T-helper 17 cell (primary cell): Measurements from ENCODE around the gene PAQR7. TPM values are rescaled to one million over a fixed set of nuclear protein-coding genes. Genes with fewer than 3 reads are reported as not detected.

Experiments
- ATAC-seq: fragments of 150-1000 bp; cut with Tn5 transposase; 2 replicates; pipeline ENCODE4 v1.10.0; 2021; ENCODE audit warnings: mild to moderate bottlenecking, moderate library complexity
- DNase-seq, 3 donors: peaks; one replicate each; pipeline versions ENCODE4 v3.0.0 to v3.0.0-alpha.2; 2020 to 2021
- H3K9me3 ChIP-seq: one replicate; pipeline ENCODE4 v1.7.0; 2013; ENCODE audit warnings: low read length, mild to moderate bottlenecking; ENCODE audit not compliant: control insufficient read depth, poor library complexity, severe bottlenecking
- H3K27ac Mint-ChIP-seq: one replicate; pipeline ENCODE4 v1.8.0; 2022; ENCODE audit warnings: mild to moderate bottlenecking, moderate library complexity, mixed read lengths
- H3K27me3 Mint-ChIP-seq: one replicate; pipeline ENCODE4 v1.8.0; 2022; ENCODE audit warnings: mixed read lengths
- H3K36me3 Mint-ChIP-seq: one replicate; pipeline ENCODE4 v1.8.0; 2022; ENCODE audit warnings: low read depth, mixed read lengths
- H3K4me1 Mint-ChIP-seq: one replicate; pipeline ENCODE4 v1.8.0; 2022; ENCODE audit warnings: mild to moderate bottlenecking, mixed read lengths
- H3K4me3 Mint-ChIP-seq: one replicate; pipeline ENCODE4 v1.8.0; 2022; ENCODE audit warnings: mild to moderate bottlenecking, moderate library complexity, mixed read lengths
- total RNA-seq, 4 donors: library from RNA in 2 of 4; stranded (reverse) in 2 of 4; gene quantifications; one replicate each; pipeline ENCODE4 v1.2.3 and lab custom pipeline; 2022 to 2026

PAQR7 gene
- total RNA-seq, 2 donors from 2014 or later, result 1.4 to 2.6 TPM

GRCh38 chr1:25895365-25895990 lies 20.0 kb upstream of the PAQR7 start:
- Mint-ChIP-seq H3K4me3 (no peak overlapping the region), H3K36me3 (no peaks in the 10 kb centered on the region), H3K27me3 (no peaks in the 10 kb centered on the region), H3K4me1 (peaks cover 7% of the 10 kb centered on the region), H3K27ac (peak overlapping the region; percentile 66)
- DNase-seq (peak; percentile 78 to 88 (median 82)), ATAC-seq (peak; percentile 100)
- H3K9me3 ChIP-seq, result no peaks in the 10 kb centered on the region

DNA sequence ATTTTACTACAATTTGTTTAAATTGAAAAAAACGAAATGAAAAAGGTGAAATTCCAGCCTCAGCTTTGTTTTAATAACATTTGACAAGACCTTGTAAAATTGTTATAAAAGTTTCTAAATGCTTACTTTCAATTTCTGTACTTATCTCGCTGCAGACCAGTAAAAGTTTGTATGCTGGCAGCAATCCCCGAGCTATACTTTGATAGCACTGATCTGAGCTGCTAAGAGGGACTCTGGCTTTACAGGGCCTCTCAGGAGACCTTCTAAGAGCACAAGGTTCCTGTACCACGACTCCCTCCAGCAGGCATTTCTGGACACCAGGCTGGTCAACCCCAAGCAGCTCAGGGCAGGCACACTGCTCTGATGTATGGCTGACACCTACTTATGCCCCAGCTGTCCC lies 17.6 kb upstream of the PAQR7 start:
- peaks cover 7% of the 10 kb centered on the region for H3K4me1 Mint-ChIP-seq
- no peaks in the 10 kb centered on the region for H3K36me3 Mint-ChIP-seq
- H3K27me3 Mint-ChIP-seq, result no peaks in the 10 kb centered on the region
- no peak for DNase-seq
- H3K9me3 ChIP-seq, result no peaks in the 10 kb centered on the region
- ATAC-seq, result no peak
- no peak overlapping the region for H3K4me3 Mint-ChIP-seq
- no peak overlapping the region for H3K27ac Mint-ChIP-seq

DNA sequence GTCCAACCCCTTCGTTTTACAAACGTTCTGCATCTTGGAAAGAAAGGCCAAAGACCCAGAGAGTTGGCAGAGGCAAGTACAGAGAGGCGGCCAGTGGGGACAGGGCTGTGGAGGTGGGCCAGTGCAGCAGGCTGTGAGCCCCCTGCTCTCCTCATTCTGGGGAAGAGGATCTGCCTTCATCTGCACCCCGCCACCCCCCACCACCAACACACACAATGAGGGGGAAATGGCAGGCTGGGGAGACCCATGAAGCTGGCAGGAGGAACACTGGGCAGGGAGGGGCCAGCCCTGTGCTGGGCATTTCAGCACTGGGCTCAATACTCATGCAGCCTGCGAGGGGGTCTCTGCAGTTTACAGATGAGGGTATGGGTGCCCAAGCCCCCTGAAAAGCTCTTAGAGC lies 16.1 kb upstream of the PAQR7 start:
- Mint-ChIP-seq H3K27ac (no peak overlapping the region), H3K4me3 (no peak overlapping the region), H3K4me1 (peaks cover 7% of the 10 kb centered on the region), H3K27me3 (no peaks in the 10 kb centered on the region), H3K36me3 (no peaks in the 10 kb centered on the region)
- ATAC-seq (no peak), DNase-seq (no peak)
- H3K9me3 ChIP-seq, result no peaks in the 10 kb centered on the region

DNA sequence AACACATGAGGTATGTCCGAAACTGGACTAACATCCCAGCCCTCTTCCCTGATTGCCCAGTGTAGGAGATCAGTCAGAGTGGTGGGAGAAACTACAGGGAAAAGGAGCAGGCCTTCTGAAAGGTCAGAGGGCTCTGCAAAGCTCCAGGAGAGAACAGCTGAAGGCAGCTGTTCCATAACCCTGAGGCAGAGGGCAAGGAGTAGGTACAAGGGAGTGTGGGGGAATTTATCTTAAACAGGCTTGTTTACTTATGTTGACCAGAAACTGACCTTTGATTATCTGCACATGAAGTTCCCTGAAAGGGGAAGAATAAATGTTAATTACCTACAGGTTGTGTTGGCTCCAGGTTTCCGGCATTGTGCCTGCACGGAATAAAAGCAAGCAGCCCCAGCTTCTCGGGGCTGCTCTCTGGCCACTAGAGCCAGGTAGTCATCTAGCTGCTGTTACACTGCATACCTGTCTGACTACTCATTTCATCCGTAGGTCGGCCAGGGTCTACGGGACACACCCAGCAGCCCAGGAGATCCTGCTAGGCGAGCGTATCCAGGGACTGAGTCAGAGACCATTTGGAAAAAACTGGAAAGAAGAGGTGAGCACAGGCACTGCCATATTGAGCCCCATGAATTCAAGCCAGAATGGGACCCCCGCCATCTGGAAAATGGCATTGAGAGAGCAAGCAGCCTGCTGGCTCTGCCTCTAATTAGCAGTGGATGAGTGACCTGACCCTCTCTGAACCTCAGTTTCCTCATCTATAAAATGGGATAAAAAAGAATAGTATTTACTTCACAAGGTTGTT lies 14.9 kb upstream of the PAQR7 start:
- H3K4me3 Mint-ChIP-seq, result no peak overlapping the region
- ATAC-seq (no peak), DNase-seq (no peak)
- H3K27me3 Mint-ChIP-seq, result no peaks in the 10 kb centered on the region
- peaks cover 6% of the 10 kb centered on the region for H3K4me1 Mint-ChIP-seq
- peaks cover 3% of the 10 kb centered on the region for H3K36me3 Mint-ChIP-seq
- H3K9me3 ChIP-seq, result no peaks in the 10 kb centered on the region
- H3K27ac Mint-ChIP-seq, result no peak overlapping the region

GRCh38 chr1:25889470-25889869 lies 14.0 kb upstream of the PAQR7 start:
- no peak overlapping the region for H3K27ac Mint-ChIP-seq
- peaks cover 3% of the 10 kb centered on the region for H3K36me3 Mint-ChIP-seq
- no peaks in the 10 kb centered on the region for H3K27me3 Mint-ChIP-seq
- no peak overlapping the region for H3K4me3 Mint-ChIP-seq
- DNase-seq (no peak), ATAC-seq (no peak)
- peaks cover 2% of the 10 kb centered on the region for H3K4me1 Mint-ChIP-seq
- no peaks in the 10 kb centered on the region for H3K9me3 ChIP-seq

DNA sequence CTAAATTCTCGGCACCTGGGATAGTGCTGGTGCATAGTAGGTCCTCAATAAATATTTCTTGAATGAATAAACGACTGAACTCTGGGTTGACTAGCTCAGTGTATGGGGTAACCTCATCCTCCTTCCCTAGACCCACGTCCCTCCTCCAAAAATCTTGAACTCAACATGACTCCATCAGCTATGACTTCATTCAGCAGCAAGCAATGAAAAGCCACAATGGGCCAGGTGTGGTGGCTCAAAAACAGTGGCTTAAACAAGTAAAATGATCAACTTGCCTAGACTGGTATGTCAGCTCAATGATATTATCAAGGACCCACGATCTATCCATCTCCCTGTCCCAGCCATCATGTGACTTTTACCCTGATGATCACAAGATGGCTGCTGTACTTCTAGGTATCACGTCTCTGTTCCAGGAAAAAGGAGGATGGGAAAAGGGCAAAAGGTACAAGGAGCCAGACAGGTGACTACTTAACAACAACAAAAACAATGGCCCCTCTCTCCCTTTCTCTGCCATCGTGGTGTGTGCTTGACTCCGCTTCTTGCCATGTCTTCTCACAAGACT lies 13.0 kb upstream of the PAQR7 start:
- peaks cover 3% of the 10 kb centered on the region for H3K36me3 Mint-ChIP-seq
- H3K9me3 ChIP-seq, result no peaks in the 10 kb centered on the region
- no peak overlapping the region for H3K27ac Mint-ChIP-seq
- no peak for DNase-seq
- H3K4me1 Mint-ChIP-seq, result peaks cover 2% of the 10 kb centered on the region
- no peak for ATAC-seq
- H3K27me3 Mint-ChIP-seq, result no peaks in the 10 kb centered on the region
- H3K4me3 Mint-ChIP-seq, result no peak overlapping the region

DNA sequence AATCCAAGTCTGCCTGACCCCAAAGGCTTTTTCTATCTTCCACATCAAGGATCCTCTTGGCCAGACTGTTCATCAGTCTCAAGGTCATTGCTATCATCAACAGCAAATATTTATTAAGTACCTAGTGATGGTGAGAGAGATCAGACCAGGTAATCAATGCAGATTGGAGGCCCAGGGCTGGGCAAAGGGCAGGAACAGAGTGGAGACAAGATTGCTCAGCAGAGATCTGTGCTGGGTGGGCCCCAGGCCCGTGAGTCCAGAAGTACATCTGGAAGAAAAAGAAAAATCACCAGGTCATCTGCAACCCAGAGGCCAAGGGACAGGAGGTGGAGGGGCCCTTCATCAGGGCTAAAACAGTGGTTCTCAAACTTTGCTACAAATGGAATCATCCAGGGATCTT lies 10.1 kb upstream of the PAQR7 start:
- H3K4me1 Mint-ChIP-seq, result peaks cover 2% of the 10 kb centered on the region
- ATAC-seq, result no peak

GRCh38 chr1:25881266-25881665 lies 5.8 kb upstream of the PAQR7 start:
- H3K4me3 Mint-ChIP-seq, result no peak overlapping the region
- DNase-seq (no peak), ATAC-seq (no peak)
- H3K27ac Mint-ChIP-seq, result no peak overlapping the region
- H3K36me3 Mint-ChIP-seq, result peaks cover 3% of the 10 kb centered on the region
- H3K4me1 Mint-ChIP-seq, result peaks cover 7% of the 10 kb centered on the region
- no peaks in the 10 kb centered on the region for H3K9me3 ChIP-seq
- no peaks in the 10 kb centered on the region for H3K27me3 Mint-ChIP-seq

More for the DNA sequence above, 10.1 kb upstream of the PAQR7 start:
- no peak overlapping the region for H3K4me3 Mint-ChIP-seq
- H3K9me3 ChIP-seq, result no peaks in the 10 kb centered on the region
- peaks cover 3% of the 10 kb centered on the region for H3K36me3 Mint-ChIP-seq
- no peaks in the 10 kb centered on the region for H3K27me3 Mint-ChIP-seq
- H3K27ac Mint-ChIP-seq, result no peak overlapping the region
- DNase-seq, result no peak

DNA sequence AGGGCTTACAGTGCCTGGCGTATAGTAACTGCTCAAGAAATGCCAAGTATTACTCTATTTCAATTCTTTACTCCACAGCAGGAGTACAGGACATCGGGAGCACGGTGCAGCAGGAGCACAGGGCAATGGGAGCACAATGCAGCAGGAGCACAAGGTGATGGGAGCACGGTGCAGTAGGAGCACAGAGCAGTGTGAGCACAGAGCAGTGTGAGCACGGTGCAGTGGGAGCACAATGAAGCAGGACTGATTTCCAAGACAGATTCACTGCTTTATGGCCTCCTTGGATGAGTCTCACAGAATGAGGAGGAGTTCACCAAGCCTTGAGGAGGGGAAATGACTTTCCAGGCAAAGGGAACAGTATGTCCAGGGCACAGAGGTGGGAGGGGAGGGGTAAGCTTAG lies 5.0 kb upstream of the PAQR7 start:
- no peaks in the 10 kb centered on the region for H3K27me3 Mint-ChIP-seq
- no peak overlapping the region for H3K27ac Mint-ChIP-seq
- H3K9me3 ChIP-seq, result no peaks in the 10 kb centered on the region
- no peak overlapping the region for H3K4me3 Mint-ChIP-seq
- ATAC-seq (no peak), DNase-seq (no peak)
- no peaks in the 10 kb centered on the region for H3K36me3 Mint-ChIP-seq
- peaks cover 8% of the 10 kb centered on the region for H3K4me1 Mint-ChIP-seq

DNA sequence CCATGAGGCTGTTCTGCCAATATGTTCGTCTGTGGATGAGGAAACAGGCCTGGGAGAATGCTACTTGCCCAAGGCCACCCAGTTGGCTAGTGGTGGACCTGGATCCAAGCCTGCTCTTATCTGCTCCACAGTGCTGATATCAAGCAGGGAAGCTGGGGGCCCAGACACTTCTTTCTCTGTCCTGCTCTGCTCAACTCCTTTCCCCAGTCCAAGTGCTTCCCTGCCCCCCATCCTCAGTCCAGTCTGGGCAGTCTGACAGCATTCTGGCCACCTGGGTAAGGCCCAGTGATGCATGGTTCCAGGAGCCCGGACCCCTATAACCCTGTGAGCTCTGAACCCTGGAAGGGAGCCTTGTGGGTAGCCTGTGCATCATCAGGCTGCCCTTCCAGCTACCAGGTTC lies 4.2 kb upstream of the PAQR7 start:
- Mint-ChIP-seq H3K36me3 (no peaks in the 10 kb centered on the region), H3K4me3 (no peak overlapping the region), H3K27ac (no peak overlapping the region), H3K4me1 (peaks cover 13% of the 10 kb centered on the region), H3K27me3 (no peaks in the 10 kb centered on the region)
- DNase-seq, result no peak
- ATAC-seq, result no peak
- no peaks in the 10 kb centered on the region for H3K9me3 ChIP-seq

- no peak for ATAC-seq
- no peak overlapping the region for H3K4me3 Mint-ChIP-seq
- H3K9me3 ChIP-seq, result no peaks in the 10 kb centered on the region
- no peak for DNase-seq
- H3K27ac Mint-ChIP-seq, result no peak overlapping the region
- H3K36me3 Mint-ChIP-seq, result no peaks in the 10 kb centered on the region
- peaks cover 13% of the 10 kb centered on the region for H3K4me1 Mint-ChIP-seq
- H3K27me3 Mint-ChIP-seq, result no peaks in the 10 kb centered on the region
These were observed 3.2 kb upstream of the PAQR7 start for GRCh38 chr1:25878690-25879089.

- H3K4me3 Mint-ChIP-seq, result no peak overlapping the region
- ATAC-seq (no peak), DNase-seq (no peak)
- H3K4me1 Mint-ChIP-seq, result peaks cover 13% of the 10 kb centered on the region
- no peaks in the 10 kb centered on the region for H3K27me3 Mint-ChIP-seq
- no peaks in the 10 kb centered on the region for H3K9me3 ChIP-seq
- H3K36me3 Mint-ChIP-seq, result no peaks in the 10 kb centered on the region
- no peak overlapping the region for H3K27ac Mint-ChIP-seq
These were observed 1.6 kb upstream of the PAQR7 start for GRCh38 chr1:25877155-25877554.

GRCh38 chr1:25876693-25877077 lies 1.2 kb upstream of the PAQR7 start:
- H3K27me3 Mint-ChIP-seq, result no peaks in the 10 kb centered on the region
- ATAC-seq, result no peak
- no peak for DNase-seq
- peaks cover 13% of the 10 kb centered on the region for H3K4me1 Mint-ChIP-seq
- peak overlapping the region; percentile 19 for H3K27ac Mint-ChIP-seq
- no peaks in the 10 kb centered on the region for H3K36me3 Mint-ChIP-seq
- H3K9me3 ChIP-seq, result no peaks in the 10 kb centered on the region
- peak overlapping the region; percentile 87 for H3K4me3 Mint-ChIP-seq
